HepG2 (cell line): ENCODE results near the gene ADGRF5. TPM values are rescaled to one million over a fixed set of nuclear protein-coding genes. Genes with fewer than 3 reads are reported as not detected.

ENCODE experiments used
- ADNP ChIP-seq: sonication (generic); formaldehyde crosslinking; IDR thresholded peaks from 2 replicates; pipeline ENCODE4 v1.4.0; 2020; ENCODE audit warnings: missing genetic modification reagents
- ATF4 ChIP-seq, 2 experiments: fragments of 450-650 bp in 1 of 2; sonication (generic) in 1 of 2; formaldehyde crosslinking; IDR thresholded peaks; 2 replicates each; pipeline versions ENCODE4 v1.5.0 to v1.8.0; 2020 to 2022; ENCODE audit warnings: mild to moderate bottlenecking in 1 of 2, missing genetic modification reagents in 1 of 2
- DPF2 ChIP-seq: sonication (generic); formaldehyde crosslinking; IDR thresholded peaks from 2 replicates; pipeline ENCODE4 v1.4.0; 2020; ENCODE audit warnings: mild to moderate bottlenecking, low read depth, missing genetic modification reagents, borderline replicate concordance
- ELK4 ChIP-seq: sonication (generic); formaldehyde crosslinking; IDR thresholded peaks from 2 replicates; pipeline ENCODE4 v1.9.0; 2021; ENCODE audit warnings: missing genetic modification reagents, borderline replicate concordance
- HNF4A ChIP-seq: sonication (generic); formaldehyde crosslinking; IDR thresholded peaks from 2 replicates; pipeline ENCODE4 v1.4.0; 2020; ENCODE audit warnings: missing genetic modification reagents
- POLR2AphosphoS5 ChIP-seq: IDR thresholded peaks from 2 replicates; pipeline ENCODE4 v1.6.1; 2012; ENCODE audit warnings: low read depth, low read length
- SOX13 ChIP-seq, 3 experiments: fragments of 450-650 bp in 1 of 3; sonication (generic) in 1 of 3; formaldehyde crosslinking in 1 of 3; IDR thresholded peaks in 2 of 3; conservative IDR thresholded peaks in 1 of 3; 2 replicates each; pipeline versions ENCODE4 v1.5.0 to v1.6.1; 2016 to 2020; ENCODE audit warnings: antibody characterized with exemption in 1 of 3, mild to moderate bottlenecking in 1 of 3, missing compliant biosample characterization in 1 of 3, missing genetic modification reagents in 1 of 3, moderate library complexity in 1 of 3
- ZNF280B ChIP-seq: sonication (generic); formaldehyde crosslinking; IDR thresholded peaks from 2 replicates; pipeline ENCODE4 v1.5.0; 2020; ENCODE audit warnings: missing genetic modification reagents, mild to moderate bottlenecking, borderline replicate concordance
- ZNF296 ChIP-seq: sonication (generic); formaldehyde crosslinking; conservative IDR thresholded peaks from 2 replicates; pipeline ENCODE4 v1.5.0; 2020; ENCODE audit warnings: mild to moderate bottlenecking, missing genetic modification reagents
- ZNF468 ChIP-seq: sonication (generic); formaldehyde crosslinking; IDR thresholded peaks from 2 replicates; pipeline ENCODE4 v1.8.0; 2022; ENCODE audit warnings: mild to moderate bottlenecking, moderate library complexity, missing genetic modification reagents
- polyA plus RNA-seq, 8 experiments: library from polyadenylated mRNA; depleted of rRNA in 3 of 8; stranded (reverse) in 7 of 8; unstranded in 1 of 8; fragments of >200 nt; fragmentation: Illumina TruSeq in 4 of 8; extraction: Trizol in 4 of 8; gene quantifications; 2 replicates each; pipeline versions ENCODE4 v1.2.1 to v1.2.3, GENCODE V29; 2011 to 2016; ENCODE audit warnings: low read depth in 4 of 8, missing spikeins in 1 of 8, mixed read lengths in 1 of 8; ENCODE audit not compliant: insufficient read depth in 1 of 8
- total RNA-seq, 5 experiments: library from RNA; depleted of rRNA; stranded (reverse); fragments of >200 nt; fragmentation: Illumina TruSeq; extraction: Trizol; gene quantifications; 2 replicates each; pipeline ENCODE4 v1.2.3, GENCODE V29; 2016; ENCODE audit warnings: low read depth in 1 of 5
- TF ChIP-seq, protein P1 (sequence below): sonication (generic); formaldehyde crosslinking; IDR thresholded peaks from 2 replicates; pipeline ENCODE4 v1.5.0; 2020; ENCODE audit warnings: missing genetic modification reagents
- TF ChIP-seq, protein P2 (sequence below): sonication (generic); formaldehyde crosslinking; IDR thresholded peaks from 2 replicates; pipeline ENCODE4 v1.5.1; 2020; ENCODE audit warnings: missing genetic modification reagents, mild to moderate bottlenecking, borderline replicate concordance
- TF ChIP-seq, protein P3 (sequence below): IDR thresholded peaks from 2 replicates; pipeline ENCODE4 v1.6.1; 2016; ENCODE audit warnings: low read depth

ADGRF5 gene
- total and polyA plus RNA-seq, 2 of the 13 experiments (the other 11 are each of a cell fraction or from before 2014, with no cell fraction given), result not detected

- peak; percentile 72; the same call in 1 of the 2 replicates for TF ChIP-seq ZNF280B
- TF ChIP-seq, protein P1, sequence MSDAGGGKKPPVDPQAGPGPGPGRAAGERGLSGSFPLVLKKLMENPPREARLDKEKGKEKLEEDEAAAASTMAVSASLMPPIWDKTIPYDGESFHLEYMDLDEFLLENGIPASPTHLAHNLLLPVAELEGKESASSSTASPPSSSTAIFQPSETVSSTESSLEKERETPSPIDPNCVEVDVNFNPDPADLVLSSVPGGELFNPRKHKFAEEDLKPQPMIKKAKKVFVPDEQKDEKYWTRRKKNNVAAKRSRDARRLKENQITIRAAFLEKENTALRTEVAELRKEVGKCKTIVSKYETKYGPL (CRISPR knock-in tag), result no peak
- TF ChIP-seq ZNF468 (CRISPR knock-in tag), result no peak
- TF ChIP-seq HNF4A (CRISPR knock-in tag), result peak; percentile 40; the same call in 1 of the 2 replicates
- no peak for TF ChIP-seq POLR2AphosphoS5
- no peak for TF ChIP-seq ADNP (CRISPR knock-in tag)
- TF ChIP-seq DPF2, result no peak
- TF ChIP-seq ELK4 (CRISPR knock-in tag), result no peak
- TF ChIP-seq SOX13 (IDR thresholded peaks at IDR 0.05), result no peak
- peak in 1 of 2 experiments; percentile 52; a peak in 1 of 4 replicates for TF ChIP-seq SOX13 (CRISPR knock-in tag; conservative IDR thresholded peaks at IDR 0.05 in 1 of 2, IDR thresholded peaks at IDR 0.05 in 1 of 2)
- TF ChIP-seq, protein P2, sequence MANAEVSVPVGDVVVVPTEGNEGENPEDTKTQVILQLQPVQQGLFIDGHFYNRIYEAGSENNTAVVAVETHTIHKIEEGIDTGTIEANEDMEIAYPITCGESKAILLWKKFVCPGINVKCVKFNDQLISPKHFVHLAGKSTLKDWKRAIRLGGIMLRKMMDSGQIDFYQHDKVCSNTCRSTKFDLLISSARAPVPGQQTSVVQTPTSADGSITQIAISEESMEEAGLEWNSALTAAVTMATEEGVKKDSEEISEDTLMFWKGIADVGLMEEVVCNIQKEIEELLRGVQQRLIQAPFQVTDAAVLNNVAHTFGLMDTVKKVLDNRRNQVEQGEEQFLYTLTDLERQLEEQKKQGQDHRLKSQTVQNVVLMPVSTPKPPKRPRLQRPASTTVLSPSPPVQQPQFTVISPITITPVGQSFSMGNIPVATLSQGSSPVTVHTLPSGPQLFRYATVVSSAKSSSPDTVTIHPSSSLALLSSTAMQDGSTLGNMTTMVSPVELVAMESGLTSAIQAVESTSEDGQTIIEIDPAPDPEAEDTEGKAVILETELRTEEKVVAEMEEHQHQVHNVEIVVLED (CRISPR knock-in tag), result peak; percentile 53; the same call in 1 of the 2 replicates
- TF ChIP-seq ZNF296 (CRISPR knock-in tag), result no peak
- no peak for TF ChIP-seq ATF4 (CRISPR knock-in tag; IDR thresholded peaks at IDR 0.05)
- TF ChIP-seq, protein P3, sequence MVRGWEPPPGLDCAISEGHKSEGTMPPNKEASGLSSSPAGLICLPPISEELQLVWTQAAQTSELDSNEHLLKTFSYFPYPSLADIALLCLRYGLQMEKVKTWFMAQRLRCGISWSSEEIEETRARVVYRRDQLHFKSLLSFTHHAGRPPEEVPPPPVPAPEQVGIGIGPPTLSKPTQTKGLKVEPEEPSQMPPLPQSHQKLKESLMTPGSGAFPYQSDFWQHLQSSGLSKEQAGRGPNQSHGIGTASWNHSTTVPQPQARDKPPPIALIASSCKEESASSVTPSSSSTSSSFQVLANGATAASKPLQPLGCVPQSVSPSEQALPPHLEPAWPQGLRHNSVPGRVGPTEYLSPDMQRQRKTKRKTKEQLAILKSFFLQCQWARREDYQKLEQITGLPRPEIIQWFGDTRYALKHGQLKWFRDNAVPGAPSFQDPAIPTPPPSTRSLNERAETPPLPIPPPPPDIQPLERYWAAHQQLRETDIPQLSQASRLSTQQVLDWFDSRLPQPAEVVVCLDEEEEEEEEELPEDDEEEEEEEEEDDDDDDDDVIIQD (CRISPR knock-in tag), result peak; percentile 66
These were observed 72.9 kb downstream of the ADGRF5 start (continued) for GRCh38 chr6:46848684-46849360.
